GM19372 (cell line): Measurements from ENCODE around the gene DNAJC5.
A peak's percentile ranks its signal among the peaks of the same experiment; 100 is the strongest.
"Not testable (repeated sequence)": the region's sequence is repeated elsewhere in the genome, so short reads cannot be mapped to it uniquely, and the experiment has no call there.

Experiments
- ATAC-seq: cut with Tn5 transposase; IDR thresholded peaks from one replicate; pipeline ENCODE4 v1.9.1; 2021; ENCODE audit warnings: mild to moderate bottlenecking, low read depth, moderate library complexity; ENCODE audit not compliant: unreplicated experiment

The DNAJC5 gene

GRCh38 chr20:63860325-63861051, 34.4 kb upstream of the DNAJC5 start:
- ATAC-seq, result no peak

- no peak for ATAC-seq
Observed at GRCh38 chr20:63861365-63861934, 33.5 kb upstream of the DNAJC5 start, which contains the start of gene ABHD16B. Gene ABHD16B, plus strand, starts transcription at chr20:63861498. Its CDS starts 43 bp downstream, at chr20:63861541.

- no peak for ATAC-seq
Observed at GRCh38 chr20:63861981-63862901, 32.7 kb upstream of the DNAJC5 start.

GRCh38 chr20:63863021-63863797, 31.7 kb upstream of the DNAJC5 start:
- ATAC-seq, result no peak

GRCh38 chr20:63863798-63864544, 31.0 kb upstream of the DNAJC5 start:
- ATAC-seq, result peak; percentile 45

- peak; percentile 2 for ATAC-seq
Observed at GRCh38 chr20:63864545-63864977, 30.4 kb upstream of the DNAJC5 start.

GRCh38 chr20:63864978-63865640, 29.8 kb upstream of the DNAJC5 start, which contains the start of gene TPD52L2:
Gene TPD52L2, plus strand, starts transcription at chr20:63865270. Its CDS starts 96 bp downstream, at chr20:63865366.
- ATAC-seq, result peak; percentile 78

- ATAC-seq, result not testable (repeated sequence)
Observed at GRCh38 chr20:63867042-63867441, 27.9 kb upstream of the DNAJC5 start.

GRCh38 chr20:63868264-63868663, 26.7 kb upstream of the DNAJC5 start:
- no peak for ATAC-seq

- ATAC-seq, result no peak
Observed at GRCh38 chr20:63873477-63873971, 21.4 kb upstream of the DNAJC5 start.

- not testable (repeated sequence) for ATAC-seq
Observed at GRCh38 chr20:63874241-63874640, 20.7 kb upstream of the DNAJC5 start.

- ATAC-seq, result no peak
Observed at GRCh38 chr20:63876489-63877036, 18.4 kb upstream of the DNAJC5 start.

- ATAC-seq, result no peak
Observed at GRCh38 chr20:63877755-63878470, 17.0 kb upstream of the DNAJC5 start.

- no peak for ATAC-seq
Observed at GRCh38 chr20:63878899-63879663, 15.8 kb upstream of the DNAJC5 start.

GRCh38 chr20:63880901-63881300, 14.0 kb upstream of the DNAJC5 start:
- not testable (repeated sequence) for ATAC-seq

- no peak for ATAC-seq
Observed at GRCh38 chr20:63881451-63882226, 13.3 kb upstream of the DNAJC5 start.
